SU-DHL-6 (cell line): ENCODE measurements around the gene OR5AU1.

Source experiments
- CTCF ChIP-seq: fragments of 200-600 bp; sonication (generic); IDR thresholded peaks from one replicate; pipeline ENCODE4 v1.5.1; 2017; ENCODE audit warnings: antibody characterized with exemption, mild to moderate bottlenecking, low read length, moderate library complexity; ENCODE audit not compliant: insufficient read depth, poor library complexity, severe bottlenecking
- EZH2phosphoT487 ChIP-seq: fragments of 200-600 bp; sonication (generic), shearing (Covaris generic); conservative IDR thresholded peaks from 2 replicates; pipeline ENCODE4 v1.6.1; 2018; ENCODE audit warnings: mild to moderate bottlenecking, antibody characterized with exemption, low read length, moderate library complexity, mixed read lengths

DNA sequence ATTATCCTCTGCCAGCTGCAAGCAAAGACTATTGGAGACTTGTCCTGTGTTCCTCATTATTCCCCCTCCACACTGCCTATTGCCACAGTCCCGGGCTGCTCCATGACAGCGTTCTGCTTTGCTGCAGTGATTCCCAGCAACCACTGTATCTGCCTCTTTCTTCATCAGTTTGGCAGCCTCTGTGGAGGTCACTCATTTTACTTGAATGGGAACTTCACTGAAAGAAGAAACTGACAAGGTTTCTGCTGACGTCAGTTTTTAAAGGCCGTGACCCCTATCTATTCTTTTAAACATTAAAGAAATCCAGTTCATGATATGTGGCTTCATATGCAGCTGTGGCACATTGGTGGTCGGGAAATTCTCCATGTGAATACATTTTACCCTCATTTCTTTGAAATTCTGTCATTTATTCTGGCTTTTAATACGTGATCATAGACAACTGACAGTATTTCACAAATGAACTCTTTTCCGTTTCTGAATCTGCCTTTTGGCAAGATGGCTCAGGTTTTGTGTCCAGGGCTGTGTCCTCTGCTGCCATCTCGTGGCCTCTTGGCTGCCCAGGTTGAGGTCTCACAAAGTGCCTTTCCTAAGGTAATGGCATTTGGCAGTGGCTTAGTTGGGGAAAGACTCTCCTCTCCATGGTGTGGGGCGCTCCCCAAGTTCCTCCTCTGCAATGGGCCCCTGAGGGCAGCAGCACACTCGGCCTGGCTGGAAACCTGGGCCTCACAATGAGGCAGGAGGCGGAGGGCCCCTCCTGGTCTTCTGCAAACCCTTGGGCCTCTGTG lies 49.2 kb downstream of the OR5AU1 start:
- TF ChIP-seq CTCF = peak; percentile 64
- TF ChIP-seq EZH2phosphoT487 = no peak
